KG1 (cell line): ENCODE data around the gene ZSWIM5.
"Not testable (repeated sequence)": the region's sequence is repeated elsewhere in the genome, so short reads cannot be mapped to it uniquely, and the experiment has no call there.

Source experiments
- DNase-seq: peaks from one replicate; lab custom pipeline; 2025; lab: John Stamatoyannopoulos, UW

Gene ZSWIM5

GRCh38 chr1:45093334-45093733 is 113.1 kb downstream of the ZSWIM5 start:
- no peak for DNase-seq

- no peak for DNase-seq
Observed at GRCh38 chr1:45089711-45090110, 116.7 kb downstream of the ZSWIM5 start.

DNA sequence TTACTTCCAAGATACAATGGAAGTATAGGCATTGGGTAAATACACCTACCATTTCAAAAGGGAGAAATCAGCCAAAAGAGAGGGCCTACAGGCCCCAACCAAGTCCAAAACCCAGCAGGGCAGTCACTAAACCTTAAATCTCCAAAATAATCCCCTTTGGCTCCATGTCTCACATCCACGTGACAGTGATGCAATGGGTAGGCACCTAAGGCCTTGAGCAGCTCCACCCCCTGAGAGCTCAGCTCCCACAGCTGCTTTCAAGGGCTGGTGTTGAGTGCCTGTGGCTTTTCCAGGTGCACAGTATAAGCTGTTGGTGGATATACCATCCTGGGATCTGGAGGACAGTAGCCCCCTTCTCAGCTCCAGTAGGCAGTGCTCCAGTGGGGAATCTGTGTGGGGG is 121.8 kb downstream of the ZSWIM5 start:
- no peak for DNase-seq

- DNase-seq: no peak
Observed at GRCh38 chr1:45079533-45079932, 126.9 kb downstream of the ZSWIM5 start.

DNA sequence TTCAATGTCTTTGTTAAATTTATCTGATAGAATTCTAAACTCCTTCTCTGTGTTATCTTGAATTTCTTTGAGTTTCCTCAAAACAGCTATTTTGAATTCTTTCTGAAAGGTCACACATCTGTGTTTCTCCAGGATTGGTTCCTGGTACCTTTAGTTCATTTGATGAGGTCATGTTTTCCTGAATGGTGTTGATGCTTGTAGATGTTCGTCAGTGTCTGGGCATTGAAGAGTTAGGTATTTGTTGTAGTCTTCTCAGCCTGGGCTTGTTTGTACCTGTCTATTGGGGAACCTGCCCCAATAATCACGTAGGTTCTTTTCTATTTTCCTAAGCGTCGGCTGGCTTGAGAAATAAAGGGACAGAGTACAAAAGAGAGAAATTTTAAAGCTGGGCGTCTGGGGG is 129.4 kb downstream of the ZSWIM5 start:
- DNase-seq: not testable (repeated sequence)

DNA sequence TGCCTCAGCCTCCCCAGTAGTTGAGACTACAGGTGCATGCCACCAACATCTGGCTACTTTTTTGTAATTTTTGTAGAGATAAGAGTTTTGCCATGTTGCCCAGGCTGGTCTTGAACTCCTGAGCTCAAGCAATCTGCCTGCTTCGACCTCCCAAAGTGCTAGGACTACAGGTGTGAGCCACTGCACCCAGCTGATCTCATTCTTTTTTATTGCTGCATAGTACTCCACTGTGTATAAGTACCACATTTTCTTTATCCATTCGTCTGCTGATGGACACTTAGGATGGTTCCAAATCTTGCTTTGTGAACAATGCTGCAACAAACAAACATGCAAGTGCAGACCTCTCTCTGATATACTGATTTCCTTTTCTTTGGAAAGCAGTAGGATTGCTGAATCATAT is 134.8 kb downstream of the ZSWIM5 start:
- no peak for DNase-seq

GRCh38 chr1:45067806-45068205 is 138.6 kb downstream of the ZSWIM5 start:
- DNase-seq: no peak

DNA sequence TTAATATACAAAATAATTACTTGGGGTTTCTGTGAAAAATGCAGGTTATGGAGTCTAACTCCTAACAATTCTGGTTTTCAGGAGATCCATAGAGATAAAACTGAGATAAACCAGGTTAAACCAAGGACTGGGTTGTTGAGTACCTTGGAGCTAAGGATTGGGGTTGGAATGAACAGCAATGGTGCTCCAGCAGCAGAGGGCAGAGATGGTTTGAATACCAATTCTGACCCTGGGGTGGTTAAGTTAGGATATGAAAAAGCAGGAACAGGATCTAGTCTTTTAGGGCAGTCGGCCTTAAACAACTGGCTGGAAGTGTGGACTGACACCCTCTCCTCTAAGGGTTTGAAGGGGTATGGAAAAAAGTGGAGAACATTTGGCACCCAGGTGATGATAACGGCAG is 141.3 kb downstream of the ZSWIM5 start:
- DNase-seq: no peak

DNA sequence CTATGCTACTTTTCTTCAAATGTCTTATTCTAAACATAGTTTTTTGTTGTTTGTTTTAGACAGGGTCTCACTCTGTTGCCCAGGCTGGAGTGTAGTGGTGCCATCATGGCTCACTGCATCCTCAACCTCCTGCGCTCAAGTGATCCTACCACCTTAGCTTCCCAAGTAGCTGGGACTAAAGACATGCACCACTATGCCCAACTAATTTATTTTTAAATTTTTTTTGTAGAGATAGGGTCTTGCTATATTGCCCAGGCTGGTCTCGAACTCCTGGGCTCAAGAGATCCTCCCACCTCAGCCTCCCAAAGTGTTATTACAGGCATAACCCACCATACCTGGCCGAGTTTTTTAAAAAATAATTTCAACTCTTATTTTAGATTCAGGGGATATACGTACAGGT is 143.9 kb downstream of the ZSWIM5 start:
- DNase-seq: not testable (repeated sequence)

DNA sequence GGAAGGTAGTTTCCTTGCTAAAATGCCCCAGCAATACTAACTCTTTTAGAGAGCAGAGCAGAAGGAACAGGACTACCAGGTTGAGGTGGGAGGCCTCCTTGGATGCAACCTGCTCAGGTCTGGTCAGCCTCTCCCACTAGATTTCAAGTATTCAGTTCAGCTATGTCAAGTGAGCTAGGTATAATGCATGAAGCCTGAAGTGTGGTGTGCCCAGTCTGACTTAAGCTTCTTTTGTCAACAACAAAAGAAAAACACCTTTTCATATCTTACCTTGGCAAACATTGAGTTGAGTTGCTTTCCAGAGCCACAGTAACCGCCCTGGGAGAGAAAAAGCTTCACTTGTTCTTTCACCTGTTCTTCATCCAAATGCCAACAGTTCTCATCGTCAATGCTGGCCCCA is 146.6 kb downstream of the ZSWIM5 start:
- DNase-seq: no peak

DNA sequence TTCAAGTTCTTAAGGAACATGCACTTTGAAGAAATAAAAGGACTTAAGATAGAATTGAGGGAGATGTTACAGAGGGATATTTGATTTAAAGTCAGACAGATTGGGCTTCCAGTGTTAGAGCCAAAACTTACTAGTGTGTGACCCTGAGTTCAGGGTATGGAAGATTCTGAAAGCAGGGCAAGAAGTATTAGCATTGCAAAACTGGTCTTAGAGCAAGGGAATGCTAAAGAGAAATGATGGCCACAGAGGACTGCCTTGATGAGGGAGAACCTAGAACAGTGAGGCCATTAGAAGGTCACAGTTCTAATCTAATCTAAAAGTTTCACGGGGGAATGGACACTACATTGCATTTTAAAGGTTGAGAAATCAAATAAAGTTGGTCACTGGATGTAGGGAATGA is 148.9 kb downstream of the ZSWIM5 start:
- no peak for DNase-seq

- DNase-seq: no peak
Observed at GRCh38 chr1:45051005-45051772, 155.2 kb downstream of the ZSWIM5 start.

- DNase-seq: no peak
Observed at GRCh38 chr1:45047032-45047431, 159.4 kb downstream of the ZSWIM5 start.

- no peak for DNase-seq
Observed at GRCh38 chr1:45044916-45045315, 161.5 kb downstream of the ZSWIM5 start.

DNA sequence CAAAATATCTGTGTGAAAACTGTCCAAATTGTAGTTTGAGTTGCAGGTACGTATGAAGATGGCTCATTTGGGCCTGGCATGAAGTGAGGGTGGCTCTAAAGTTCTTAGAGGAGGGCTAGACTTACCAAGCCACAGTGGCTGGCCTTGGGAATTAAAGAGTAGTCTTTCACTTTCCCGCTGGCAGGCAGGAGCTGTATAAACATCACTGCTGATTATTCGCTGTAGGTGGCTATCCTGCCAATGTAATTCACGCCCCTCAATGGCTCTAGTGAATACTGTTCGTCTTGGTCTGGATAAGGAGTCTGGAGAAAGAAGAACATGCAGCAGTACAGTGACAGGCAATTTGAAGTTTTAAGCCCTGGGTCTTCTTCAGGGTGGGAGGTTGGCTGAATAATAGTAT is 163.3 kb downstream of the ZSWIM5 start:
- no peak for DNase-seq

GRCh38 chr1:45040297-45040696 is 166.1 kb downstream of the ZSWIM5 start:
- no peak for DNase-seq

GRCh38 chr1:45038661-45039364 is 167.6 kb downstream of the ZSWIM5 start:
- no peak for DNase-seq

DNA sequence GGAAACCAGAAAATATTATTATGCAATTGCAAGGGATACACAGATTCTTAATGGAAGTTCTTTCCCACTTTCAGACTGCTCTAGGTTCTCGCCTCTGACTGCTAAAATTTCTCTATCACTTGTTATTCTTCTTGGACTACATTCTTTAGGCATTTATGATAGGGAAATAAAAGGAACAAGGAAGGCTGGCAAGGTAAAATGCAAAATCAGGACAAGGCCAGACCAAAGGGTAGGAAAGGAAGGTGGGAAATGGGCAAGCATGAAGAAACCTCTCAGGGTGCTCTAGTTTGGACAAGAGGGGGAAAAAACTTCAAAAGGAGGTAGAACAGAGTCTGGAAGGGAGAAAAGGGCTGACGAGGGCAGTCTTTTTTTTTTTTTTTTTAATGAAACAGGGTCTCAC is 168.2 kb downstream of the ZSWIM5 start:
- no peak for DNase-seq

GRCh38 chr1:45037456-45037855 is 168.9 kb downstream of the ZSWIM5 start:
- no peak for DNase-seq

DNA sequence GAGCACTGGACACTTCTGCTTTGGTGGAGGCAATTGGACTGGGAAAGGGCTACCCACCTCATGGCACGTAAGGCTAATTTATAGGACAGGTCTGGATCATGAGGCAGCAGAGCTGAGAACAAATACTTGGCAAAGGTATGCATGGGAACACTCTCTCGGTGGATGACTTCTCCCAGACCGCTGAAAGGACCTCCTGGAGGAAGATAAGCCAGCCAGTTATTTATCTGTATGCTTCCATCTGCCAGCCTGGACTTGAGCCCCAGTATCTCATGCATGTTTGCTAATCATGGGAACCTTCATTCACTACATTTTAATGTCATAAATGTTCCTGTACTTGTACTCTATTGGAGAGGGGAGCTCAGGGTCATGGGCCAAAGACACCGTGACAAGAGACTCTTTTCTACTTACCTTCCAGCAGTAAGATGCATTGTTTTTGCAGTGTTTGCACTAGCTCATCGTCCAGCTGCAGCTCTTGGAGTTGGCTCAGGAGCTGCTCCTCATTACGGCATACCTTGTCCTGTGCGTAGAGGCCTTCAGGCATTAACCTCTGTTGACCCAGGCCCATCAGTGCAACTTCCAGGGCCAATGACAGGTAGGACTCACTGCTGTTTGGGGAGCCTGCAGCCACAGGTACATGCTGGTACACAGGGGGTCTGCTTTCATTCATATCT is 170.6 kb downstream of the ZSWIM5 start:
- DNase-seq: no peak

DNA sequence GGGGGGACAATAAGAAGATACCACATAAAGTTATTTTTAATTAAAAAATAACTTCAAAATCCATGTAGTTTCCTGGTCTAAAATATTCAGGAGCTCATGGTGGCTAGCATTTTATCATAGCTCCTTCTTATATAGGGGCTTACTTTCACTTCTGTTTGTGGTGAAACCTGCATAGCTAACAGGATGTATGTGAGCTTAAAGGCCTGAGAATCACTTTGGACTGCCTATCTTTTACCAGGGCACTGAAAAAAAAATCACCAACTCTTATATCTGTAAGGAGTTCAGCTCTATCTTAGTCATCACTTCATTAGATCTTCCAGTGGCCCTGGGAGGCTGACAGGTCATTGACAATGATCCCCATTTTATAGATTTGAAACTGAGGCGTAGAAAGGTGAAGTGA is 173.0 kb downstream of the ZSWIM5 start:
- no peak for DNase-seq

DNA sequence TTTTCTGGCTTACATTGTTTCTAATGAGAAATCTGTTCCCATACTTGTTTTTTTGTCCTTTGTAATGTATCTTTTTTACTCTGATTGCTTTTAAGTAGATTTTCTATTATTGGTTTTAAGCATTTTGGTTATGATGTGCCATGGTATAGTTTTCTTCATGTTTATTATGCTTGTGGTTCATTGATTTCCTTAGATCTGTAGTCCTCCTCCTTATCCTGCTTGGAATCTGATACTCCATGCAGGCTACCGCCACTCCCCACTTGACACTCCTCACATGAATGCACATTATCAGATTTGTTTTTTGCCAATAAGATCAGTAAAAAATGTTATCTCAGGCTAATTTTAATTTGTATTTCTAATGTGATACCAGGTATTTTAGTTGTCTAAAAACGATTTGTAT is 173.6 kb downstream of the ZSWIM5 start:
- DNase-seq: no peak

GRCh38 chr1:45026446-45026845 is 180.0 kb downstream of the ZSWIM5 start:
- no peak for DNase-seq
